ENCODE data around the gene ITSN2.

Gene ITSN2

GRCh38 chr2:24269265-24269664, 91.1 kb downstream of the ITSN2 start:
- no peak for DNase-seq (ENCODE audit: low read depth)

- DNase-seq (ENCODE audit: low read depth), result no peak
Measured at GRCh38 chr2:24265212-24265611, 95.1 kb downstream of the ITSN2 start.

- no peak for DNase-seq (ENCODE audit: low read depth)
Measured at GRCh38 chr2:24262421-24262970, 97.8 kb downstream of the ITSN2 start.

GRCh38 chr2:24261441-24261840, 98.9 kb downstream of the ITSN2 start:
- no peak for DNase-seq (ENCODE audit: low read depth)

GRCh38 chr2:24259316-24259715, 101.0 kb downstream of the ITSN2 start:
- DNase-seq (ENCODE audit: low read depth), result no peak

GRCh38 chr2:24258718-24259117, 101.6 kb downstream of the ITSN2 start:
- DNase-seq (ENCODE audit: low read depth), result no peak

- no peak for DNase-seq (ENCODE audit: low read depth)
Measured at GRCh38 chr2:24253303-24253919, 106.9 kb downstream of the ITSN2 start.

- DNase-seq (ENCODE audit: low read depth), result no peak
Measured at GRCh38 chr2:24247592-24247991, 112.7 kb downstream of the ITSN2 start.

GRCh38 chr2:24247164-24247563, 113.2 kb downstream of the ITSN2 start:
- DNase-seq (ENCODE audit: low read depth), result no peak

GRCh38 chr2:24245986-24246776, 114.2 kb downstream of the ITSN2 start:
- no peak for DNase-seq (ENCODE audit: low read depth)

GRCh38 chr2:24241528-24241927, 118.8 kb downstream of the ITSN2 start:
- DNase-seq (ENCODE audit: low read depth), result no peak

- DNase-seq (ENCODE audit: low read depth), result no peak
Measured at GRCh38 chr2:24239553-24239952, 120.8 kb downstream of the ITSN2 start.

- DNase-seq (ENCODE audit: low read depth), result no peak
Measured at GRCh38 chr2:24238158-24238557, 122.2 kb downstream of the ITSN2 start.

GRCh38 chr2:24237313-24237712, 123.0 kb downstream of the ITSN2 start:
- DNase-seq (ENCODE audit: low read depth), result no peak

- DNase-seq (ENCODE audit: low read depth), result no peak
Measured at GRCh38 chr2:24233321-24233720, 127.0 kb downstream of the ITSN2 start.

GRCh38 chr2:24231461-24231881, 128.9 kb downstream of the ITSN2 start:
- no peak for DNase-seq (ENCODE audit: low read depth)

- no peak for DNase-seq (ENCODE audit: low read depth)
Measured at GRCh38 chr2:24228470-24228869, 131.9 kb downstream of the ITSN2 start.

- no peak for DNase-seq (ENCODE audit: low read depth)
Measured at GRCh38 chr2:24225499-24226242, 134.7 kb downstream of the ITSN2 start.

- no peak for DNase-seq (ENCODE audit: low read depth)
Measured at GRCh38 chr2:24222946-24223345, 137.4 kb downstream of the ITSN2 start.

GRCh38 chr2:24221343-24222050, 138.8 kb downstream of the ITSN2 start:
- no peak for DNase-seq (ENCODE audit: low read depth)

- DNase-seq (ENCODE audit: low read depth), result no peak
Measured at GRCh38 chr2:24220554-24221291, 139.6 kb downstream of the ITSN2 start.
